ENCODE data around the gene FBXO31.

Gene FBXO31

DNA sequence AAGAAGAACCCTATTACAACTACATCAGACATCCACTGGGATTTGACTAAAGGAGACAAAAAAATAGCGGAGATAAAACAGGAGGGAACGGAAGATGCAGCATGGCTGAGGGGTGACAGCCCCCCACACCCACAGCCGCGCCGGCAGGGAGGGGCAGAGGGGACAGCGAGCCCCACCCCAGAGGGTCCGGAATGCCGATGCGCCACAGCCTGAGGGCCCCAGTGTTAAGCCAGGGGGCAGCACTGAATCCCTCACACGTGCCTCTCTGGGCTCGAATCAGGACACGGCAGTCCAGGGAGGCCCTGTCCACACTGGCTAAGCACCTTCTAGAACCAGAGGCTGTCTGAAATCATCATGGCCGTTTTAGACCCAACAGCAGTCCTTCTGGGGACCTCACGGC, 27.4 kb upstream of the FBXO31 start:
- Histone ChIP-seq H3K9me3 (ENCODE audit: insufficient read depth, low read length) (no peaks in the 10 kb centered on the region), H3K4me1 (ENCODE audit: insufficient read depth, insufficient read length) (no peaks in the 10 kb centered on the region), H3K9ac (ENCODE audit: insufficient read length, low read depth) (no peak overlapping the region), H3K4me3 (ENCODE audit: insufficient read length, low read depth) (no peak overlapping the region), H3K36me3 (ENCODE audit: insufficient read depth, insufficient read length, low read length) (peaks cover 92% of the 10 kb centered on the region), H3K27me3 (ENCODE audit: insufficient read depth, insufficient read length) (no peaks in the 10 kb centered on the region)
- no peak for TF ChIP-seq SUZ12 (IDR thresholded peaks at IDR 0.05; ENCODE audit: extremely low read depth, insufficient read depth, insufficient read length)
- no peak for DNase-seq (ENCODE audit: low read depth, low spot score)

- no peak for TF ChIP-seq SUZ12 (IDR thresholded peaks at IDR 0.05; ENCODE audit: extremely low read depth, insufficient read depth, insufficient read length)
- TF ChIP-seq ZNF274 (IDR thresholded peaks at IDR 0.05; ENCODE audit: low read depth, low read length): no peak
- no peak for TF ChIP-seq YY1 (IDR thresholded peaks at IDR 0.05; ENCODE audit: insufficient read depth, insufficient read length)
- no peaks in the 10 kb centered on the region for H3K4me1 ChIP-seq (ENCODE audit: insufficient read depth, insufficient read length)
- no peak for DNase-seq (ENCODE audit: low read depth, low spot score)
- peaks cover 94% of the 10 kb centered on the region for H3K36me3 ChIP-seq (ENCODE audit: insufficient read depth, insufficient read length, low read length)
- H3K9me3 ChIP-seq (ENCODE audit: insufficient read depth, low read length): no peaks in the 10 kb centered on the region
- H3K4me3 ChIP-seq (ENCODE audit: insufficient read length, low read depth): no peak overlapping the region
- no peak overlapping the region for H3K9ac ChIP-seq (ENCODE audit: insufficient read length, low read depth)
- no peaks in the 10 kb centered on the region for H3K27me3 ChIP-seq (ENCODE audit: insufficient read depth, insufficient read length)
Observed at GRCh38 chr16:87410530-87410929, 27.0 kb upstream of the FBXO31 start.

- H3K27me3 ChIP-seq (ENCODE audit: insufficient read depth, insufficient read length): no peaks in the 10 kb centered on the region
- no peaks in the 10 kb centered on the region for H3K4me1 ChIP-seq (ENCODE audit: insufficient read depth, insufficient read length)
- H3K4me3 ChIP-seq (ENCODE audit: insufficient read length, low read depth): no peak overlapping the region
- no peaks in the 10 kb centered on the region for H3K9me3 ChIP-seq (ENCODE audit: insufficient read depth, low read length)
- peaks cover 95% of the 10 kb centered on the region for H3K36me3 ChIP-seq (ENCODE audit: insufficient read depth, insufficient read length, low read length)
- no peak overlapping the region for H3K9ac ChIP-seq (ENCODE audit: insufficient read length, low read depth)
- DNase-seq (ENCODE audit: low read depth, low spot score): no peak
- TF ChIP-seq SUZ12 (IDR thresholded peaks at IDR 0.05; ENCODE audit: extremely low read depth, insufficient read depth, insufficient read length) (no peak), YY1 (IDR thresholded peaks at IDR 0.05; ENCODE audit: insufficient read depth, insufficient read length) (no peak)
Observed at GRCh38 chr16:87409781-87410180, 26.2 kb upstream of the FBXO31 start.

- H3K36me3 ChIP-seq (ENCODE audit: insufficient read depth, insufficient read length, low read length): peaks cover 95% of the 10 kb centered on the region
- no peaks in the 10 kb centered on the region for H3K4me1 ChIP-seq (ENCODE audit: insufficient read depth, insufficient read length)
- no peak overlapping the region for H3K9ac ChIP-seq (ENCODE audit: insufficient read length, low read depth)
- no peak for DNase-seq (ENCODE audit: low read depth, low spot score)
- H3K9me3 ChIP-seq (ENCODE audit: insufficient read depth, low read length): no peaks in the 10 kb centered on the region
- no peak for TF ChIP-seq SUZ12 (IDR thresholded peaks at IDR 0.05; ENCODE audit: extremely low read depth, insufficient read depth, insufficient read length)
- TF ChIP-seq ZNF274 (IDR thresholded peaks at IDR 0.05; ENCODE audit: low read depth, low read length): no peak
- no peak for TF ChIP-seq YY1 (IDR thresholded peaks at IDR 0.05; ENCODE audit: insufficient read depth, insufficient read length)
- H3K4me3 ChIP-seq (ENCODE audit: insufficient read length, low read depth): no peak overlapping the region
- no peaks in the 10 kb centered on the region for H3K27me3 ChIP-seq (ENCODE audit: insufficient read depth, insufficient read length)
Observed at GRCh38 chr16:87409153-87409552, 25.6 kb upstream of the FBXO31 start.

DNA sequence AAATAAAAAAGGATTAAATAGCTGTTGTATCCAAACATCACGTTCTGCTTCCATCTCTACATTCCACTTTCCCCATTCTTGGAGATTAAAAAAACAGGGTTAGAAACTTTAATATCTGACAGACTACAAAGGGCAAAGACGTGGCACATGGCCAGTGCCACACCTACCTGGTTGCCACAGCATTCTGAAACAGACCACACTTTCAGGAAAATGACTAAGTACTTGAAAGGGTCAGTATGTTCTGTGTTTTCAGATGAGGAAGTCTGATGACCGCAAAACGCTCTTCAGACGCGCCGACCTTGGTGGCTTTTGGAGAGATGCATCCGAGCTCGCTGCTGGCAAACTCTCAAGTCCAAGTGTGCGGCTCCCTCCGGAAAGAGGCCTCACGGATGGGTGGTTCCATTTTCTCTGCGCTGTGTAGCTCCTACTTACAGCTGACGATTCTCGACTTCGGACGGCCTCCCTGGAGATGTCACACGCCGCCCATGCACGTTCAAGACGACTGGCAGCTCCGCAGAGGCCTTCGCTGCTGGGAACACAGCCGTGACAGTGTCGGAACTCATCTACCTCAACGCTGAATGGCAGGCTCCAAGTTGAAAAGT, 24.0 kb upstream of the FBXO31 start:
- DNase-seq (ENCODE audit: low read depth, low spot score): no peak
- Histone ChIP-seq H3K27me3 (ENCODE audit: insufficient read depth, insufficient read length) (no peaks in the 10 kb centered on the region), H3K4me1 (ENCODE audit: insufficient read depth, insufficient read length) (no peaks in the 10 kb centered on the region), H3K36me3 (ENCODE audit: insufficient read depth, insufficient read length, low read length) (peaks cover 93% of the 10 kb centered on the region), H3K9me3 (ENCODE audit: insufficient read depth, low read length) (no peaks in the 10 kb centered on the region), H3K4me3 (ENCODE audit: insufficient read length, low read depth) (no peak overlapping the region), H3K9ac (ENCODE audit: insufficient read length, low read depth) (no peak overlapping the region)
- no peak for TF ChIP-seq SUZ12 (IDR thresholded peaks at IDR 0.05; ENCODE audit: extremely low read depth, insufficient read depth, insufficient read length)
- TF ChIP-seq ZNF274 (IDR thresholded peaks at IDR 0.05; ENCODE audit: low read depth, low read length): no peak
- no peak for TF ChIP-seq YY1 (IDR thresholded peaks at IDR 0.05; ENCODE audit: insufficient read depth, insufficient read length)

GRCh38 chr16:87406495-87407088, 23.0 kb upstream of the FBXO31 start:
- H3K4me1 ChIP-seq (ENCODE audit: insufficient read depth, insufficient read length): no peaks in the 10 kb centered on the region
- peaks cover 87% of the 10 kb centered on the region for H3K36me3 ChIP-seq (ENCODE audit: insufficient read depth, insufficient read length, low read length)
- no peak for DNase-seq (ENCODE audit: low read depth, low spot score)
- no peak overlapping the region for H3K9ac ChIP-seq (ENCODE audit: insufficient read length, low read depth)
- H3K9me3 ChIP-seq (ENCODE audit: insufficient read depth, low read length): no peaks in the 10 kb centered on the region
- H3K27me3 ChIP-seq (ENCODE audit: insufficient read depth, insufficient read length): no peaks in the 10 kb centered on the region
- H3K4me3 ChIP-seq (ENCODE audit: insufficient read length, low read depth): no peak overlapping the region
- TF ChIP-seq ZNF274 (IDR thresholded peaks at IDR 0.05; ENCODE audit: low read depth, low read length) (no peak), YY1 (IDR thresholded peaks at IDR 0.05; ENCODE audit: insufficient read depth, insufficient read length) (no peak), SUZ12 (IDR thresholded peaks at IDR 0.05; ENCODE audit: extremely low read depth, insufficient read depth, insufficient read length) (no peak)

DNA sequence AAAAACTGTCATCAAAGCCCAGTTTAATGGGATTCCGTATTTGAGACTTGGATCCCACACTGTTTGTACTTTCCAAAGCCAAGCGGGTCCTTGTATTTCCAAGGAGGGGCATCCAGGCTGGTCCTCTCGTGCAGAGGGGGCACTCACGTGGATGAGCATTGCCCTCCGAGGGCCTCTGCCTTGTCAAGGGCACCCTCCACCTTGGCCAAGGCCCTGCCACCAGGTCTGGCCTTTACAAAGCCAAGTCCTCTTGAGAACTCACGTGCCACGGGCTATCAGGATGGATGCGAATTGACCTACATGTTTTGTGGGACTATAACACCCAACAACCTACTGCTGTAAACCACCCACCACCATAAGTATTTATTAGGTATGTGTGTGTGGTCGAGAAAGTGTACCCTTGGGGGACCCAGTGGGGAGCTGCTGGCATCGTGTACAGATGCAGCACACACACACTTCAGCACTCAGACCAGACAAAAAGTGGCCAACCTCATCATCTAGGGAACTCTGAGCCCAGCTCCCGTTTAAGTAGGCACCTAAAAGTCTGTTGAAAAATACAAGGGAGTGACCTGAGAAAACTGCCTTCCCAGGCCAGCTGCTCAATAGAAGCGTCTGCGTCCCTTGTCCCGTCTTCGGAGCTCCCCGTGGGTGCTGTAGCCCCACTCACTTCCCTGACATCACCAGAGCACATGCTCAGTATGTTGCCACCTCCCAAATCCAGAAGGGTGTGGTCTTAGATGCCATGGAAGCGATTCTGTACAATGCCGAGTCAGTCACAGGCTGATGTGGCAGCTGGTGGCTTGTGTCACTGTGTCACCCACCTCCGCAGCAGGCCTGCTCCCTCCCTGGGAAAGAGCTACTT, 21.4 kb upstream of the FBXO31 start:
- H3K9ac ChIP-seq (ENCODE audit: insufficient read length, low read depth): no peak overlapping the region
- no peaks in the 10 kb centered on the region for H3K9me3 ChIP-seq (ENCODE audit: insufficient read depth, low read length)
- H3K4me1 ChIP-seq (ENCODE audit: insufficient read depth, insufficient read length): no peaks in the 10 kb centered on the region
- peaks cover 81% of the 10 kb centered on the region for H3K36me3 ChIP-seq (ENCODE audit: insufficient read depth, insufficient read length, low read length)
- DNase-seq (ENCODE audit: low read depth, low spot score): no peak
- TF ChIP-seq ZNF274 (IDR thresholded peaks at IDR 0.05; ENCODE audit: low read depth, low read length) (no peak), YY1 (IDR thresholded peaks at IDR 0.05; ENCODE audit: insufficient read depth, insufficient read length) (no peak), SUZ12 (IDR thresholded peaks at IDR 0.05; ENCODE audit: extremely low read depth, insufficient read depth, insufficient read length) (no peak)
- no peak overlapping the region for H3K4me3 ChIP-seq (ENCODE audit: insufficient read length, low read depth)
- H3K27me3 ChIP-seq (ENCODE audit: insufficient read depth, insufficient read length): no peaks in the 10 kb centered on the region
